ENCODE measurements around the gene ZRANB3. TPM values are rescaled to one million over a fixed set of nuclear protein-coding genes. Genes with fewer than 3 reads are reported as not detected.
"Not testable (repeated sequence)": the region's sequence is repeated elsewhere in the genome, so short reads cannot be mapped to it uniquely, and the experiment has no call there.

Gene ZRANB3
- total RNA-seq, 2 experiments from 2014 or later: 21.4 to 21.5 TPM

- Mint-ChIP-seq H3K4me1 (ENCODE audit: low read depth) (peaks cover 25% of the 10 kb centered on the region), H3K4me3 (no peak overlapping the region), H3K27ac (no peak overlapping the region), H3K9me3 (no peaks in the 10 kb centered on the region), H3K36me3 (ENCODE audit: low read depth) (peaks cover 10% of the 10 kb centered on the region), H3K27me3 (no peaks in the 10 kb centered on the region)
- ChIA-PET POLR2A (no interaction called here), CTCF (no interaction called here)
- no peak for TF ChIP-seq CTCF (IDR thresholded peaks at IDR 0.05)
- ATAC-seq: peak; percentile 42
- no peak for DNase-seq
- intact Hi-C loops (cut with micrococcal nuclease): no loop called here
These were observed 15.4 kb upstream of the ZRANB3 start for GRCh38 chr2:135546436-135546835.

GRCh38 chr2:135533545-135533944, 2.5 kb upstream of the ZRANB3 start:
- H3K27me3 Mint-ChIP-seq, POLR2A ChIA-PET, ATAC-seq, DNase-seq, H3K4me3 Mint-ChIP-seq, H3K9me3 Mint-ChIP-seq, H3K27ac Mint-ChIP-seq: not testable (repeated sequence)
- Mint-ChIP-seq H3K4me1 (ENCODE audit: low read depth) (peaks cover 28% of the 10 kb centered on the region), H3K36me3 (ENCODE audit: low read depth) (peaks cover 20% of the 10 kb centered on the region)
- intact Hi-C loops (cut with micrococcal nuclease): loop anchor here (10.0 kb wide), 1 partner anchor 509 kb away; no protein-coding TSS in a partner anchor
- CTCF ChIA-PET: interaction anchor here (1.0 kb wide), 1 partner anchor 177 kb away, joined by 3 read pairs; no protein-coding TSS in a partner anchor

GRCh38 chr2:135532581-135532980, 1.6 kb upstream of the ZRANB3 start:
- no peak overlapping the region for H3K27ac Mint-ChIP-seq
- ChIA-PET CTCF (interaction anchor here (1.2 kb wide), 2 partner anchors 177 to 304 kb away, joined by 3 to 5 read pairs; no protein-coding TSS in a partner anchor), POLR2A (interaction anchor here (0.6 to 1.8 kb wide), 3 partner anchors 34 to 1458 kb away, joined by 3 to 7 read pairs (median 6); no protein-coding TSS in a partner anchor)
- H3K4me1 Mint-ChIP-seq (ENCODE audit: low read depth): peaks cover 31% of the 10 kb centered on the region
- no peak for TF ChIP-seq CTCF (IDR thresholded peaks at IDR 0.05)
- peaks cover 19% of the 10 kb centered on the region for H3K36me3 Mint-ChIP-seq (ENCODE audit: low read depth)
- intact Hi-C loops (cut with micrococcal nuclease): loop anchor here (10.0 kb wide), 1 partner anchor 508 kb away; no protein-coding TSS in a partner anchor
- no peak for DNase-seq
- no peaks in the 10 kb centered on the region for H3K27me3 Mint-ChIP-seq
- no peaks in the 10 kb centered on the region for H3K9me3 Mint-ChIP-seq
- ATAC-seq: no peak
- no peak overlapping the region for H3K4me3 Mint-ChIP-seq

GRCh38 chr2:135531231-135532197, 496 bp upstream of the ZRANB3 start, which contains the start of gene R3HDM1:
Gene R3HDM1 (plus strand): TSS chr2:135531484. CDS start chr2:135604846, 73,362 bp downstream.
- POLR2A ChIA-PET: interaction anchor here (0.5 to 1.8 kb wide), 11 partner anchors 21 to 1459 kb away, joined by 3 to 7 read pairs (median 4); partner anchors contain the start of gene CCNT2
- Mint-ChIP-seq H3K27ac (no peak within 1 kb of the TSS), H3K4me1 (ENCODE audit: low read depth) (peaks cover 33% of the 10 kb centered on the region), H3K27me3 (no peaks in the 10 kb centered on the region), H3K9me3 (no peaks in the 10 kb centered on the region), H3K36me3 (ENCODE audit: low read depth) (peaks cover 24% of the 10 kb centered on the region), H3K4me3 (no peak within 1 kb of the TSS)
- CTCF ChIA-PET: interaction anchor here (0.5 to 1.2 kb wide), 5 partner anchors 94 to 527 kb away, joined by 3 read pairs; partner anchors contain the start of gene RAB3GAP1
- intact Hi-C loops (cut with micrococcal nuclease): loop anchor here (2.0 to 10.0 kb wide), 2 partner anchors 507 to 613 kb away; partner anchors contain the start of gene CCNT2
- DNase-seq (peak; percentile 97), ATAC-seq (peak; percentile 85)
- no peak for TF ChIP-seq CTCF (IDR thresholded peaks at IDR 0.05)

- ChIA-PET POLR2A (no interaction called here), CTCF (interaction anchor here (0.6 kb wide), 1 partner anchor 1115 kb away, joined by 3 read pairs; no protein-coding TSS in a partner anchor)
- Mint-ChIP-seq H3K4me3 (no peak overlapping the region), H3K36me3 (ENCODE audit: low read depth) (peaks cover 22% of the 10 kb centered on the region), H3K9me3 (no peaks in the 10 kb centered on the region), H3K27me3 (no peaks in the 10 kb centered on the region), H3K27ac (no peak overlapping the region), H3K4me1 (ENCODE audit: low read depth) (peaks cover 28% of the 10 kb centered on the region)
- no peak for TF ChIP-seq CTCF (IDR thresholded peaks at IDR 0.05)
- intact Hi-C loops (cut with micrococcal nuclease): no loop called here
- ATAC-seq: no peak
- no peak for DNase-seq
These were observed 3.0 kb downstream of the ZRANB3 start for GRCh38 chr2:135528006-135528405.
